Cortex of kidney (tissue), 1 donor: ENCODE measurements around the gene NEDD4L.

Experiments used
- DNase-seq: peaks from one replicate; lab custom pipeline; 2025; lab: John Stamatoyannopoulos, UW

Gene NEDD4L

DNA sequence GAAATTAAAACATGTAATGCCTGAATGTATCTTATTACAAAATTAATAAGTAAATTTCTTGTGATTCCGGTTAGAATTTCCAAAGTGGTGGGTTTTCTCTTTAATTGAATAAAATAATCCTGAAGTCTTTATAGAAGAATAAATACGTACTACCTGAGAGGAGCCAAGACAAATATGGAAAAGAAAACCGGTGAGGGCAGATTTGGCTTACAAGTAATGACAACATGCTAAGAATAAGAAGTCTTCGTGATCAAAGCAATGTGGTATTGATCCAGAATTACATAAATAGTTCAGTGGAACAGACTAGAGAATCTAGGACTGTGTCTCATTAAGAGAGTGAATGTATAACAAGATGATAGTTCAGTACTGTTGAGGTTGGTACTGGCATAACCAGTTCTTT is 167.5 kb downstream of the NEDD4L start:
- no peak for DNase-seq

- no peak for DNase-seq
Observed at GRCh38 chr18:58212274-58212673, 168.2 kb downstream of the NEDD4L start.

- no peak for DNase-seq
Observed at GRCh38 chr18:58213440-58213839, 169.4 kb downstream of the NEDD4L start.

DNA sequence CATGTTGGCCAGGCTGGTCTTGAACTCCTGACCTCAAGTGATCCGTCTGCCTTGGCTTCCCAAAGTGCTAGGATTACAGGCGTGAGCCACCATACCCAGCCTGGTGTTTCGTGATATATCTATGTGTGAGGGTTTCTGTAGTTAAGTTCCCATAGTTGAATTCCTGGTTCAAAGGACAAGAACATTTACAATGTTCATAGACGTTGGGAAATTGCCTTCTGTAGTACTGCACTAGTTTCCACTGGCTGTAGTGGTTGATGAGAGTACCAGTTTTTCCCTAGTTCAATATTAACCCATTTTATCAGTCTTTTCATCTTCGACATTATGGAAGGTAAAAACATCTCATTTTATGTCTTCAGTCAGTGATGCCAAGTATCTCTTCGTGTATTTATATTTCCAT is 171.0 kb downstream of the NEDD4L start:
- DNase-seq = no peak

DNA sequence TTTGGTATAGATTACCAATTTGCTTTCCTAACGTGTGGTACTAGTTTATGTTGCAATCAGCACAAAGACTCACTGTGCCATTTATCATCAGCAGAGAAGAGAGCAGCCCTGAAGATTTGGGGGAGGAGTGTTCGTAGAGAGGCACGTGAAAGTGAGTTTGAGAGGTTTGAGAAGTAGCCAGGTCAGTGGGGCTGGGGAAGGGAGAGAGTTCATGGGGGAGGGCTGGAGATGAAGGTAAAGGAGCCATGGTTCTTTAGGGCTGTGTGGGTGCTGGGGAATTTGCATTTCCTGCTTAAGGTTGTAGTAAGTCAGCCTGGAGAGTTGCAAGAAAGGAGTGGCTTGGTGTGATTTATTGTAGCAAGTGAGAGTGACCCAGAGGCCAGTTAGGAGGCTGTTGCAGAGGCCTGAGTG is 172.1 kb downstream of the NEDD4L start:
- no peak for DNase-seq

DNA sequence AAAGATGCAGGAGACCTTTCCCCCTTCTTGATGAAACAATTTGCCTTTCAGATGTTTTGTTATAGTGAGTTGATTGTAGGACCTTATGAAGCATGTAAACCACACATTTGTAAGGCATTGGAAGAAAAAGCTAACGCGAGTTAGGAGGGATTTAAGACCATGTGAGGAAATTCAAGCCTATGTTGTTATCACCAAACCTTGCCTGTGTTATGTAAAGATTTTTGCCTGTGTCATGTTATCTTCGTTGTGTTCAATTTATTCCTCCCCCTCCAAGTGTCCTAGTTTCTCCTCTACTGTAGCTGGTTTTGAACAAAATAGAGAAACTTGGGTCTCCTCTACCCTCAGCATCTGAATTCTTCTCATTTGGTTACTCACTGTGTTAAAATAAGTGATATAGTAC is 173.0 kb downstream of the NEDD4L start:
- DNase-seq = no peak

DNA sequence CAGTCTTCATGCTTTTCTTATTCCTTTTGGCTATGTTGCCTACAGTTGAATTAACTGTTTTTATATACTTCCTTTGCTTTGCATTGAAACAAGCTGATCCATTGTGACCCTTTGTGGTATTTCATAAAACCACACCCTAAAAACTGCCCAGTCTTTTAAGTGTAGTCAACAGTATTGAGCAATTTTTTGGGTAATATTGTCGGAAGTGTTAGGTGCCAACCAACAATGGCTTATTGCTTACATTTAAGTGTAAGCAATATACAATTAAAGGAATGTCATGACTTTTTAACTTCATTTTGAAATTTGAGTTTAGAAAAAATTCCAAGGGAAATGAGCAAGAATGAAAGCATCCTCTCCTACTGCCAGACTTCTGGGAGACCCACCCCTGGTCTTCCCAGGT is 174.1 kb downstream of the NEDD4L start:
- no peak for DNase-seq

DNA sequence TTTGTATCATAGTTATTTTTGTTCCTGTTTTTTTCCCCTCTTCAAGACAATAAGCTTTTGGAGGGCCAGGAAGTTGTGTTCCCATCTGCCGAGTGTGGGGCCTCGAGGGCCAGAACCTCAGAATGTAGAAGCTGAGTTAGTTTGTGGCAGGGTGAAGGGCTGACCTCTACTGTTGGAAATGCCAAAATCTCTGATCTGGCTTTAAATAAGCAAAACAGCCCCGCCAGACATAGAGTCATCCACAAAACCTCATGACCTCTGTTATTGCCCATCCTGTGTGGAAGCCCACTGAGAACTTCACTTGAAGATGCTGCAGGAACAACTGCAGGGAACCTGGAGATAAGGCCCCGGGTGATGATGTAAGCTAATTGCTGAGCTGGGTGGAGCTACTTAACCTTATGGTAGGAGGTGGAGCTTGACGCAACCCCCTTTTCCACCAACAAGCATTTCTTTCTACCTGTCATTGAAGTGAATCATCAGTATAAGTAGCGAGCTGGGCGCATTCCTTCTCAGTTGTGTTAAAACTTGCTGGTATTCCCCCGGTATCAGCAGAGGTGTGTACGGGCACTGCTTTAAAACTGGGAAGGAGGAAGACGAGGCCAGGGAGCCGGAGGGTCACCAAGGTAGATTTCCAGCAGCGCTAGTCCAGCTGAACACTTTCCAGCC is 177.2 kb downstream of the NEDD4L start:
- no peak for DNase-seq

DNA sequence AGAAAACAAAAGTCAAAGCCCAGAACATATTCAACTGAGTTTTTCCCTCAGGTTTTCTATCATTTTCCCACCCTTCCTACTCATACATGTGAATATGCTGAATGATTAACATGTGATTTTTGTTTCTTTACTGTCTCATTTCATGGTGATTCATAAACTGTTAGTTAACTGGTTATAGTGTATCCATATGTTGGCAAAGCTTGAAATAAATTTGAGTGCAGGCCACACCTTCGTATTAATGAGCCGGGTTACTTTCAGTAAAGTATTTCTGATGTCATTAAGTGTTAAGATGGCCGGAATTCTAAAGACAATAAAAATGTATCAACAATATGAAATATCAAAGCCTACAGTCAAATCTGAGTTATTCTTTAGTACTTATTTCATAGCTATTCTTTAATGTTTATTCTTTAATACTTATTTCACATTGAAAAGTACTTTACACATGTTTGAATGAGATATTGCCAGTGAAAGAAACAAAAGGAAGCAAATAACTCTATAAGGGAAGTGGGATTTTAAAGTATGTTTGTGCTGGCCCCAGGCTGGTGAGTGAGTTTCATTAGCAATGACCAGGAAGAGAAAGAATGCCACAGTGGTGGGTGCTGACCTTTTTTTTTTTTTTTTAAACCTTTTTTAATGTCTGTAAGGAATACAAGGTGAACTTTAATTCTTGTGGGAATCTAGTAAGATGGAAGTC is 178.6 kb downstream of the NEDD4L start:
- no peak for DNase-seq

- DNase-seq = no peak
Observed at GRCh38 chr18:58223717-58224424, 179.8 kb downstream of the NEDD4L start.

DNA sequence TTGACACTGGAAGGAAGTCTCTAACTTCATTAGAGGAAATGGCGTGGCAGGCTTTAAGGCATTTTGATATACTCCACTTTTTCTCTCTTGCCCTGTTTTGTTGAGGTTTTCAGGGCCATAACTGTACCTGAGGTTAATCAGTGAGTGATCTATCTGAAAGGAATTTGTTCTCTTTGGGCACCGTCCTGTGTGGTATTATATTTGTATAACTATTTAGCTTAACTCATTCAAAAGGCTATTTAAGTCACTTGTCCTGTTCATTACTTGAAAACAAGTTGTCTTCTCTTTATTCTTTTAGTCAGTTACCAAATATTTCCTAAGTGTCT is 180.4 kb downstream of the NEDD4L start:
- no peak for DNase-seq

DNA sequence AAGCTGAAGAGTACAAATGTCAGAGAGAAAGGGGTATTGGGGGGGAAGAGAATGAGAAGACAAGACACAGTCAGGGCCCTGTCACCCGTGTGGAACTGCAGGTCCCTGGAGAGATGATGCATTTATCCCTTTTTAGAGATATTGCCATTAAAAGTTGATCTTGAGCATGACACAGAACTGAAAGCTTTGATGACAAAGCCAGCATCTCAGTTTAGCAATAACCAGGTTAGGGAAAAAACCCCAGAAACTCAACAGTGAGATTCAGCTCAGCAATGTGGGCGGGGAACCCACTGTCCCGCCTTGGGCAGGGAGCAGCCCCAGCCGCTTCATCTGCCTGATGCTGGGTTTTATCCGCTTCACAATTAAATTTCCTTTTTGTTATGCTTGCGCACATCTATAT is 181.1 kb downstream of the NEDD4L start:
- DNase-seq = no peak

- DNase-seq = no peak
Observed at GRCh38 chr18:58226429-58226828, 182.4 kb downstream of the NEDD4L start.

GRCh38 chr18:58227361-58227930 is 183.4 kb downstream of the NEDD4L start:
- DNase-seq = no peak

DNA sequence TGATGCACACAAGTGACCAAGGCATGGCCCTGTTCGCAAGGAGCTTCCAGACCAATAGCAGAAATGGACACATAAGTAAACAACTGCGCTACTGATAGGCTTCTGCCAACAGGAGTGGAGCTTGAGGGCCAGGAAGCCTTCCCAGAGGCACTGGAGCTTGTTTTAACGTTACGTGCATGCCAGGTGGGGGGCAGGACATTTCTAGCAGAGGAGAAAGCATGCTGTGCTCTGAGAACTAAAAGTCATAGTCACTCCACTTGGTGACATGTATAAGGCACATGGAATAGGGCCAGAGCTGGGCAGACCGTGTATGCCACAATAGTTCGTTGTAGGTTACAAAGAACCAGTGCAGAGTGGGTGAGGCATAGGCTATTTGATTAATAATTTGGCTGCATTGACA is 184.2 kb downstream of the NEDD4L start:
- no peak for DNase-seq

GRCh38 chr18:58228762-58229161 is 184.7 kb downstream of the NEDD4L start:
- no peak for DNase-seq

- no peak for DNase-seq
Observed at GRCh38 chr18:58229162-58229561, 185.1 kb downstream of the NEDD4L start.

- DNase-seq = no peak
Observed at GRCh38 chr18:58230438-58231179, 186.6 kb downstream of the NEDD4L start.

DNA sequence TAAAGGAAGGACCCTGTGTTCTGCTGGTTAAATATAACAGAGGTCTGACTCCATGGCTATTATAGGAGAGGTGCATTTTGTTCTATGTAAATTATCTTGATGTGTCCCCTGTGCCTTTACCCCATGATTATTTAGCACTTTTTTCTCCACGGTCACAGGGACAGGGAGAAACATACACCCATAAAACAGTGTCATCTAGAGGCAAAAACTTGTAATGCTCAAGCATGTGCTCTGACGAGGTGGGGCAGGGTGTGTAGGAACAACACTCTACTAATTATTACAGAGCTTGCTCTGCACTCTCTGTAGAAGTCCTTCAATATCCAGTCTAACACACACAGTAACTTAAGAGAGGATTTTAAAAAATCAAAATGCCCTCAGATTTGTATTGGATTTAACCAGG is 187.9 kb downstream of the NEDD4L start:
- no peak for DNase-seq

DNA sequence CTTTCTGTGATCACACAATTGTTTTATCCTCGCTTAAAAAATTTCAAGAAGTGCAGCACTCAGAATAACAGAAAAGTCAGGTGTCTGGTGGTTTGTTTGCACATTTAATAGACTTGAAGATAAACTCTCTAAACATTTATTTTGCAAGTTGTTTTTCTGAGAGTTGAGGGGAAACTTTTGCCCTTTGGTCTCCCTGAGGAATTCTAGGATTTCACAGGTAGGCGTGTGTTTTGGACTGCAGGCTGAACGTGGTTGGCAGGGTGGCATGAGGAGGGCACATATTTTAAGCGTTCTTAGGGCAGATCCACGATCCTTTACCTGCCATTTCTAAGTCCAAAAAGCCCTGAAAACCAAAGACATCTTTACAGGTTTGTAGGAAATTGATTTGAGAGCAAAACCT is 188.6 kb downstream of the NEDD4L start:
- DNase-seq = no peak

- DNase-seq = no peak
Observed at GRCh38 chr18:58234359-58234741, 190.3 kb downstream of the NEDD4L start.

DNA sequence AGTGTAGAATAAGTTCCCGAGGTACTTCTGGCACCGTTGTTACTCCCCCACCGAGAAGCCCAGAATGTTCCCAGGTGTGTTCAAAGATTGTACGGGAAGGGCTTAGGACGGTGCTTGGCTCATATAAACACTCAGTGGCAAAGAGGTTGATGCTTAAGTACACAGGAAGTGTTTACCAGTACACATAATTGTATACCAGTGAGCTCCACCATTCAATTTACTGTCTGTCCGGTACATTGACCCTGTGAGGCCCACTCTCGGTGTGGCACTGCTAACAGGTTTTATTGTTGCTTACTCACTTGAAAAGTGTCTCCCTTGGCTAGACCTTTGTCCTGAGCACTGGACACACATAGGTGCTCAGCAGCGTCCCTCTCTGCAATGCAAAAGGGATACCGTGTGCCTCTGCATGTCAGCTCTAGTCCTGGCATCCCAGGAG is 191.0 kb downstream of the NEDD4L start:
- DNase-seq = no peak
